PFSK-1 (cell line): Measurements from ENCODE around the gene PLEKHG1.

Source experiments
- POLR2AphosphoS5 ChIP-seq: IDR thresholded peaks from 2 replicates; pipeline ENCODE4 v1.6.1; 2012; ENCODE audit warnings: low read depth, mild to moderate bottlenecking, control low read depth, low read length, moderate library complexity
- REST ChIP-seq, 2 experiments: IDR thresholded peaks; 2 replicates each; pipeline versions ENCODE4 v1.6.1 to v1.8.0; 2011 to 2012; ENCODE audit warnings: low read depth in 2 of 2, low read length in 2 of 2, control low read depth in 1 of 2, inconsistent platforms in 1 of 2, mild to moderate bottlenecking in 1 of 2, moderate library complexity in 1 of 2; ENCODE audit not compliant: insufficient read depth in 1 of 2
- SIN3A ChIP-seq: IDR thresholded peaks from 2 replicates; pipeline ENCODE4 v1.6.1; 2012; ENCODE audit warnings: mild to moderate bottlenecking, low read length, moderate library complexity, borderline replicate concordance; ENCODE audit not compliant: insufficient read depth
- TAF1 ChIP-seq: IDR thresholded peaks from 2 replicates; pipeline ENCODE4 v1.6.1; 2012; ENCODE audit warnings: low read length, control low read depth, borderline replicate concordance; ENCODE audit not compliant: insufficient read depth

GRCh38 chr6:150613269-150613668, 13.6 kb downstream of the PLEKHG1 start:
- TF ChIP-seq POLR2AphosphoS5 = no peak
- TF ChIP-seq REST (IDR thresholded peaks at IDR 0.05; ENCODE audit: insufficient read depth in 1 of 2, low read depth in 2 of 2, low read length in 2 of 2) = no peak
- no peak for TF ChIP-seq TAF1
- no peak for TF ChIP-seq SIN3A
